ENCODE data around the gene IFNL2.
"Not testable (repeated sequence)": the region's sequence is repeated elsewhere in the genome, so short reads cannot be mapped to it uniquely, and the experiment has no call there.

DNA sequence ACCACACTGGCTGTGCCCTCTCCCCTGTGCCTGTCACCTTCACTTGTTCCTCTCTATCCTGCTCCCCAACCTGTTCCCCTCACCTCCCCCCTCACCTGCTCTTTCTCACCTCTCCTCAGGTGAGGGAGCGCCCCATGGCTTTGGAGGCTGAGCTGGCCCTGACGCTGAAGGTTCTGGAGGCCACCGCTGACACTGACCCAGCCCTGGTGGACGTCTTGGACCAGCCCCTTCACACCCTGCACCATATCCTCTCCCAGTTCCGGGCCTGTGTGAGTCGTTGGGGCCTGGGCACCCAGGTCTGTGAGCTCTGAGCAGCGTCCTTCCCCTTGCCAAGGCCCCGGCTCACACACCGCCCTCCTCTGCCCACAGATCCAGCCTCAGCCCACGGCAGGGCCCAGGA, 1.2 kb downstream of the IFNL2 start:
- TF ChIP-seq, protein P1, sequence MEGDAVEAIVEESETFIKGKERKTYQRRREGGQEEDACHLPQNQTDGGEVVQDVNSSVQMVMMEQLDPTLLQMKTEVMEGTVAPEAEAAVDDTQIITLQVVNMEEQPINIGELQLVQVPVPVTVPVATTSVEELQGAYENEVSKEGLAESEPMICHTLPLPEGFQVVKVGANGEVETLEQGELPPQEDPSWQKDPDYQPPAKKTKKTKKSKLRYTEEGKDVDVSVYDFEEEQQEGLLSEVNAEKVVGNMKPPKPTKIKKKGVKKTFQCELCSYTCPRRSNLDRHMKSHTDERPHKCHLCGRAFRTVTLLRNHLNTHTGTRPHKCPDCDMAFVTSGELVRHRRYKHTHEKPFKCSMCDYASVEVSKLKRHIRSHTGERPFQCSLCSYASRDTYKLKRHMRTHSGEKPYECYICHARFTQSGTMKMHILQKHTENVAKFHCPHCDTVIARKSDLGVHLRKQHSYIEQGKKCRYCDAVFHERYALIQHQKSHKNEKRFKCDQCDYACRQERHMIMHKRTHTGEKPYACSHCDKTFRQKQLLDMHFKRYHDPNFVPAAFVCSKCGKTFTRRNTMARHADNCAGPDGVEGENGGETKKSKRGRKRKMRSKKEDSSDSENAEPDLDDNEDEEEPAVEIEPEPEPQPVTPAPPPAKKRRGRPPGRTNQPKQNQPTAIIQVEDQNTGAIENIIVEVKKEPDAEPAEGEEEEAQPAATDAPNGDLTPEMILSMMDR (conservative IDR thresholded peaks at IDR 0.05; ENCODE audit: low read depth, low read length), result not testable (repeated sequence)
- TF ChIP-seq EZH2phosphoT487 (IDR thresholded peaks at IDR 0.05; ENCODE audit: borderline replicate concordance, low read length); EZH2 (IDR thresholded peaks at IDR 0.05; ENCODE audit: low read length, unreplicated experiment): not testable (repeated sequence)
